Measurements from ENCODE around the gene RPRD1B.

The RPRD1B gene

DNA sequence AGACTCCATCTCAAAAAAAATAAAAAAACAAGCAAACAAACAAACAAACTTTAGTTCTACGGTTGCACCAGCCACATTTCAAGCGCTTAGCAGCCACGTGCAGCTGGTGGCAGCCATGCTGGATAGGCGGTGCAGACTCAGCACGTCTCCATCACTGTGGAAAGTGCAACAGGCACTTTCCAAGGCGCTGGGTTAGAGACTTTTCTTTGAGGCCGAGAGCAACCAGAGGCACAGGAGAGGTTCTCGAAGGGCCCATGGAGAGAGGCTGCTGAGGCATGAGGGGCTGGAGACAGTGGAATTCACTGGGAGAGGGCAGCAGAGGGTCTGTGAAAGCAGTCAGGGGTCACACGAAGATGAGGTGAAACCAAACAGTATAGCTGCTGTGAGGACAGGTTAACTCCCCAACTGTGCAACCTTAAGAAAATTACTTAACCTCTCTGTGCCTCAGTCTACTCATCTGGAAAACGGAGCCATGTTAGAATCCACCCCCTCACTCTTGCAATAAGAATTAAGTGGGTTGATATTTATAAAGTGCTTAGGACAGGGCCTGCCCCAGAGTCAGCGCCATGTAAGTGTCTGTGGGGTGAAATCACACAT, 104.0 kb downstream of the RPRD1B start:
- TF ChIP-seq EZH2 (IDR thresholded peaks at IDR 0.05; ENCODE audit: borderline replicate concordance, low read length) (no peak), CTCF (IDR thresholded peaks at IDR 0.05; ENCODE audit: low read length) (no peak)
- H3K27ac ChIP-seq (ENCODE audit: low read depth, low read length, poor library complexity, severe bottlenecking), result no peak overlapping the region
- no peaks in the 10 kb centered on the region for H3K9me3 ChIP-seq (ENCODE audit: low read length)
- no peak overlapping the region for H3K4me3 ChIP-seq (ENCODE audit: low read depth, low read length, poor library complexity, severe bottlenecking)
- no peak overlapping the region for H2AFZ ChIP-seq (ENCODE audit: low read length)
- no peaks in the 10 kb centered on the region for H3F3A ChIP-seq (ENCODE audit: insufficient read depth, low read length)
- H3K4me2 ChIP-seq (ENCODE audit: low read length), result no peak overlapping the region
- H4K20me1 ChIP-seq (ENCODE audit: insufficient read depth, low read length), result no peaks in the 10 kb centered on the region
- H3K27me3 ChIP-seq (ENCODE audit: insufficient read depth, low read length), result no peaks in the 10 kb centered on the region
- H3K36me3 ChIP-seq (ENCODE audit: insufficient read depth, low read length), result no peaks in the 10 kb centered on the region
- no peaks in the 10 kb centered on the region for H3K9me2 ChIP-seq (ENCODE audit: low read depth, low read length)
- no peak overlapping the region for H3K9ac ChIP-seq (ENCODE audit: low read length)
- no peaks in the 10 kb centered on the region for H3K79me2 ChIP-seq (ENCODE audit: insufficient read depth, low read length)
- no peaks in the 10 kb centered on the region for H3K4me1 ChIP-seq (ENCODE audit: insufficient read depth, low read length, severe bottlenecking)

- Histone ChIP-seq H3K4me3 (ENCODE audit: low read depth, low read length, poor library complexity, severe bottlenecking) (no peak overlapping the region), H3K9ac (ENCODE audit: low read length) (no peak overlapping the region), H3K9me2 (ENCODE audit: low read depth, low read length) (no peaks in the 10 kb centered on the region), H3K36me3 (ENCODE audit: insufficient read depth, low read length) (no peaks in the 10 kb centered on the region), H3K4me1 (ENCODE audit: insufficient read depth, low read length, severe bottlenecking) (no peaks in the 10 kb centered on the region), H3K9me3 (ENCODE audit: low read length) (no peaks in the 10 kb centered on the region), H3K4me2 (ENCODE audit: low read length) (no peak overlapping the region), H3F3A (ENCODE audit: insufficient read depth, low read length) (no peaks in the 10 kb centered on the region), H3K27ac (ENCODE audit: low read depth, low read length, poor library complexity, severe bottlenecking) (no peak overlapping the region), H2AFZ (ENCODE audit: low read length) (no peak overlapping the region), H4K20me1 (ENCODE audit: insufficient read depth, low read length) (no peaks in the 10 kb centered on the region), H3K79me2 (ENCODE audit: insufficient read depth, low read length) (no peaks in the 10 kb centered on the region), H3K27me3 (ENCODE audit: insufficient read depth, low read length) (no peaks in the 10 kb centered on the region)
- TF ChIP-seq EZH2 (IDR thresholded peaks at IDR 0.05; ENCODE audit: borderline replicate concordance, low read length) (no peak), CTCF (IDR thresholded peaks at IDR 0.05; ENCODE audit: low read length) (no peak)
Measured at GRCh38 chr20:38138086-38138778, 104.7 kb downstream of the RPRD1B start.

- no peaks in the 10 kb centered on the region for H3K9me2 ChIP-seq (ENCODE audit: low read depth, low read length)
- no peaks in the 10 kb centered on the region for H3K79me2 ChIP-seq (ENCODE audit: insufficient read depth, low read length)
- no peaks in the 10 kb centered on the region for H3K9me3 ChIP-seq (ENCODE audit: low read length)
- no peaks in the 10 kb centered on the region for H3F3A ChIP-seq (ENCODE audit: insufficient read depth, low read length)
- no peak overlapping the region for H2AFZ ChIP-seq (ENCODE audit: low read length)
- H3K4me1 ChIP-seq (ENCODE audit: insufficient read depth, low read length, severe bottlenecking), result no peaks in the 10 kb centered on the region
- H3K4me2 ChIP-seq (ENCODE audit: low read length), result no peak overlapping the region
- H3K27me3 ChIP-seq (ENCODE audit: insufficient read depth, low read length), result no peaks in the 10 kb centered on the region
- H3K36me3 ChIP-seq (ENCODE audit: insufficient read depth, low read length), result no peaks in the 10 kb centered on the region
- no peak overlapping the region for H3K27ac ChIP-seq (ENCODE audit: low read depth, low read length, poor library complexity, severe bottlenecking)
- TF ChIP-seq EZH2 (IDR thresholded peaks at IDR 0.05; ENCODE audit: borderline replicate concordance, low read length) (no peak), CTCF (IDR thresholded peaks at IDR 0.05; ENCODE audit: low read length) (no peak)
- H4K20me1 ChIP-seq (ENCODE audit: insufficient read depth, low read length), result no peaks in the 10 kb centered on the region
- no peak overlapping the region for H3K4me3 ChIP-seq (ENCODE audit: low read depth, low read length, poor library complexity, severe bottlenecking)
- H3K9ac ChIP-seq (ENCODE audit: low read length), result no peak overlapping the region
Measured at GRCh38 chr20:38139156-38139912, 105.8 kb downstream of the RPRD1B start.

Data from OCI-LY1 (cell line).